Measurements from ENCODE around the gene NOTO. TPM values are rescaled to one million over a fixed set of nuclear protein-coding genes. Genes with fewer than 3 reads are reported as not detected.

Gene NOTO
- total RNA-seq, 1 donor from 2014 or later, result not detected

DNA sequence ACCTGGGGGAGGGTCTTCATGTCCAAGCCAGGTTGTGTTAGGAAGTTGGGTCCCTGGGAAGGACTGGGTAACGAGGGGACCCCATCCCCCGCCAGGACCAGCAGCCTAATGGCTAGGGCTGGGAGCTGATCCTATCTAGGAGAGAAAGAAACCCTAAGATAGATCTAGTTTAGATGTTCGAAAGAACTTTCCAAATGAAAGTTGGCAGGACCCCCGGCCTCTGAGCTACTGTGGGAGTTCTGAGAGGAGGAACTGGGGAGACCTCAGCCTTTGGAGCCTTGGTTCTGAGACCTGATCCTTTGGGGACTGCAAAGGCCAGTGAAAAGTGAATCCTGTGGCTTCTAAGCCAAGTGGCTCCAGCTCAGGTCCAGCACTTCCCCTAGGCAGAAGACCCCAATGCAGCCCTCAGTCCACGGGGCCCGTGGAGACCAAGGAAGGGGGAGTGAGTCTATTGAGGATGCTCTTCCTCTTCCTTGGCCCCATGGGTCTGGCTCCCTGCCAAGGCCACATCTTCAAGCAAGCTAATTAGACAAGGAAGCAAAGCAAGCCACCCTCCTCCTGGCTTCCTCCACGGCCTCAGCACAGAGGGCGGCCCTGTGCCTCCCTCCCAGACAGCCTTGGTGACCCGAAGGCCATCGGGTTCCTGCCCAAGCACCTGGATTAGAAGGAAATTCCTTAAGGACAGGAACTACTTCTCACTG is 55.2 kb downstream of the NOTO start:
- DNase-seq, result no peak

DNA sequence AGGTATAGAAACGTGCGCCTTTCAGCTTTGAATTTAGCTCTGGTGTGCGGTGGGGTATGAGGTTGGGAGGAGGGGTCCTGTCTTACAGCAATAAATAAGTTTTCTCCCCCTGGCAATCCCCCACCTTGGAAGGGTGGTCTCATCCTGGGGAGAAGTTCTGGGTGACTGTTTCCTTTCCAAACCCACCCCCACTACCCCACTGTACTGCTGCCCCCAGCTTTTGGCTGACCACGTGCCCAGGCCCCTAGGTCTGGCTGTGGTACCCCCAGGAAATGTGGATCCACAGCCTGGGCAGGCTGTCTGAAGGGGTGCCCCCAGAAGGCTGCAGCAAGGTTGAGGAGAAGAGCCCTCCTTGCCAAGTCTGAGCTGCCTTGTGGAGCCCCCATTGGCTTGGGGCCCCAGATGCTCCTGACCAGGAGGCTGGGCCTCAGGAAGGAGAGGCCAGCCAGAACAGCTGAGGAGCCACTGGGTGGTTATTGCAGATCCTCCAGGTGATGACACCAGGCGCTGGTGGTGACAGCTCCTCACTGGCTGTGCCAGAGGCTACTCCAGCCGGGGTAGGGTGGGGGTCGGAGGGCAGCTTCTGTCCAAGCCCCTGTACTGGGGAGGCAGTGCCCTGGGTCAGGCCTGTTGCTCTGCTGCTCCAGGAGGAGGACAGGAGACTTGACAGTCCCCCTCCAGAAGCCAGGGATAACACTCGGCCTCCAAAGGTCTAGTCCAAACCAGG is 56.0 kb downstream of the NOTO start:
- DNase-seq, result no peak

DNA sequence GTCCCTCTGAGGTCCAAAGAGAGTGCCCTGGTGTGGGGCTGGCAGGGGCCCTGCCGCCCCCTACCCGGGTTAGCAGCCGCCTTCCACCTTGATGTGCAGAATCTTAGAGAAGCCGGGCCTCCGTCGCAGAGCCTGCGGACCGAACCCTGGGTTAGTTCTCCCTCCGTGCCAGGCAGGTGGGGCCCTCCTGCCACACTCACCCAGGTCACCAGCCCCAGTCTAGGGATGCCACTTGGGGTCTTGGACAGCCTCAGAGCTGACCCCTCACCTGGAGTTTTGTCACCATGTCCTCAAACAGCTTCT is 56.5 kb downstream of the NOTO start:
- no peak for DNase-seq

DNA sequence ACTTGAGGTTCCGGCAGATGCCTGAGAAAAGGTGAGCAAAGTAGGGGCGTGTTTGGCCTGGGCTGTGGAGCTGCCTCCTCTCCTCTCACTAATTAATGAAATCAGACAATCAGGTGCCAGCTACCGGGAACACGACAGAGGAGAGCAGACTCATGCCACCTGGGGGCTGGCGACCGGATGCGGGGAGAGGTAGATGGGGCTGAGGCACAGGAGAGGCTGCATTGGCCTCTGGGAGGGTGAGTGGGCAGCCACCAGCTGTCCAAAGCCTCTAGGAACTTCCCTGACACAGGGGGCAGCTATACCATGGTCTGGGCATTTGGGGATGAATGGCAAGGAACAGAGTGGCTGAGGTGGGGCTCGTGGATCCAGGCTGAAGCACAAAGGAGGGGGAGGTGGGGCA is 56.9 kb downstream of the NOTO start:
- no peak for DNase-seq

DNA sequence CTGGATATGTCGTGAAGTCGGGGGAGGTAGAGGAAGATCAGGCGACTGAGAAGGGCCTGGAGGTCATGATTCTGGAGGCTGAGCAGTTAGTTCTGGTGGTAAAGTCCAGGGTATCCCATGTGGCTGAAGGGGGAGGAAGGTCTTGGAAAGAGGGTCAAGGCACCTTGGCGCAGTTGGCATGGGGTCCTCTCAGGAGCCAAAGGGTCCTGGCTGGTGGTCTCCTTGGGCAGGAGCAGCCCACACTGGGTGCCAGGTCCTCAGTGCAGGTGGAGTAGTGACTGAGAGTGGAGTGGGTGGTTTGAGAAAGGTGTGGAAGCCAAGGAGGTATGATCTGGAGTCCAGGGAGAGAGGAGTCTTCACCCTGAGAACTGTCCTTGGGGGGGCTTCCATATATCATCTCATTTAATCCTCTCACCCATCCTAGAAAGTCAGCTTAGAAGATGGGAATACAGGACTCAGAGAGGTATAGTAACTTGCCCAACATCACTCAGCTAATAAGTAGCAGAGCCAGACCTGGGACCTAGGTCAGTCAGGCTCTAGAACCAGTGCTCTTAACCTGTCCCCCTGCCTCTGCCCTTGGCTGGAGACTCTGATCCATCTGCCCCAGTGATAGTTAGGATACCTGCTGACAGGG is 57.4 kb downstream of the NOTO start:
- no peak for DNase-seq

DNA sequence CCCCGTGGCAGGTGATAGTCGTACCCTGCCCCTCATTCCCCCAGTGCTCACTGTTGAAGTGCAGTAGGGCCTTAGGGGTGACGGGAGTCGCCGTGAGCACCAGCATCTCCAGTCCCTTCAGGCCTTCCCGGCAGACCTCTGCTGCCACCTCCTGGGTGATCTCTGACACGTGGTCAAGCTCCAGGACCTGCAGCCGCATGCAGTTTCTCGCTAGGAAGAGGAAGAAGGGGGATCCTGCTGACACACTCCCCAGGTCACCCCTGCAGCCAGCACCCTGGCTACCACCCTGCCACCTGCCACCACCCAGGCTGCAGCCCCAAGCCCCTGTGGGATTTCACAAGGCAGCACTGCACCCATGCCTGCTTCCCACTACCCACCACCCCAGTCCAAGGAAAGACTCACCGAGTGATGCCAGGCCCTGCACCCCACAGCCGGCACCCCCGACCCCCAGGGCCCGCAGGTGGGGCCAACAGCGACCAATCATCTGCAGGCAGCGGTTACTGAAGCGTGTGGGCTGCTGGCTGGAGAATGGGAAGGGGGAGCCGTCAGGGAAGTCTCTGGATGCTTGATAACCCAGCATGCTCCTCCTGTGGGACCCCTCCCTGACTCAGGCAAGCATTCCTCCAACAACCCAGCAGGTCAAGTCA is 58.1 kb downstream of the NOTO start:
- peak; percentile 32 for DNase-seq

Other genes starting within 250 kb of the NOTO start
- 7.3 TPM for gene SFXN5, start 130.9 kb upstream of the NOTO start, total RNA-seq
- gene RAB11FIP5, start 89.6 kb upstream of the NOTO start, total RNA-seq, result 24.3 TPM
- 28.4 TPM for gene SMYD5, start 11.7 kb downstream of the NOTO start, total RNA-seq
- gene PRADC1, start 30.7 kb downstream of the NOTO start, total RNA-seq, result 49.1 TPM
- 192 TPM for gene CCT7, start 31.7 kb downstream of the NOTO start, total RNA-seq
- 0.41 TPM for gene FBXO41, start 81.9 kb downstream of the NOTO start, total RNA-seq
- gene EGR4, start 91.0 kb downstream of the NOTO start, total RNA-seq, result not detected
- 37.3 TPM for gene ALMS1, start 183.3 kb downstream of the NOTO start, total RNA-seq